Renal cortex interstitium (tissue), 11 donors: Measurements from ENCODE around the gene DEFB132. TPM values are rescaled to one million over a fixed set of nuclear protein-coding genes. Genes with fewer than 3 reads are reported as not detected.

Experiments
- DNase-seq, 11 donors: peaks; one replicate each; pipeline ENCODE4 v3.0.0-alpha.2; 2013; ENCODE audit warnings: low read depth in 9 of 11, low spot score in 4 of 11; ENCODE audit errors: extremely low read depth in 1 of 11
- polyA plus RNA-seq, 3 donors: library from polyadenylated mRNA; unstranded; fragments of 120-200 nt; gene quantifications; one replicate each; pipeline ENCODE4 v1.2.1, GENCODE V29; 2013; ENCODE audit not compliant: insufficient read length in 3 of 3

DEFB132 gene
- polyA plus RNA-seq, 3 donors = not detected

DNA sequence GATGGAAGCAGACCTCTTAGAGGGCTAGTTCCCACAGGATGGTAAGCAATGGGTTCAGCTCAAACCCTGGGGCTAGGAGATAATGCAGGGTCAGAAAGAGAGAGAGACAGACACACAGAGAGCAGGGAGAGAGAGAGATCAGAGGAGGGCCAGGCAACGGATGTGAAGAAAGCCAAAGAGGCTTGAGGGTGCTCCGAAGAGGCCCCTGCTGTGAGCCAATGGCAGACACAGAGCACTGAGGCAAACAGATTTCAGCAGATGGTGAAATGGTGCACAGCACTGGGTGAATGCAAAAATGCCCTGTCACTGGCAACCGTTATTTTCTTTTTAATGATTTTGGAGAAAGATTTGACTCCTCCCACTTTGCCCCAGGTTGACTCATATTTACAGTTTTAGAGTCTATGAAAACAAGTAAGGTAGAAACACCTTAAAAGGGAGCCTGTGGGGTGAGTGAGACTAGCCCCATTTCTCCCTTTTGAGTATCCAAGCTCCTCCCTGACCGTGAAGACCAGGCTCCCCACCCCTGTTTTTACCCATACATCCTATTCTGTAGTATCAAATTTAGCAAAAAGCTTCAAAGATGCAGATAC lies 840 bp downstream of the DEFB132 start:
- DNase-seq = no peak

DNA sequence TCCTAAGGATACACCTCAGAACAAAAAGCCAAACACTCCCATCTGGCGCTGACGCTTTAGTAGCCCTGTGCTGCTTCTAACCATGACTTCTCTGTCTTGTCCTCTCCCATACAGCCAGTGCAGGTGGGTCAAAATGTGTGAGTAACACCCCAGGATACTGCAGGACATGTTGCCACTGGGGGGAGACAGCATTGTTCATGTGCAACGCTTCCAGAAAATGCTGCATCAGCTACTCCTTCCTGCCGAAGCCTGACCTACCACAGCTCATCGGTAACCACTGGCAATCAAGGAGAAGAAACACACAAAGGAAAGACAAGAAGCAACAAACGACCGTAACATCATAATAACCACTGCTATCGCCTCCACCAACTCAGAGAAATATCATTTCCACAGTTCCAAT lies 1.4 kb downstream of the DEFB132 start:
- DNase-seq = no peak

DNA sequence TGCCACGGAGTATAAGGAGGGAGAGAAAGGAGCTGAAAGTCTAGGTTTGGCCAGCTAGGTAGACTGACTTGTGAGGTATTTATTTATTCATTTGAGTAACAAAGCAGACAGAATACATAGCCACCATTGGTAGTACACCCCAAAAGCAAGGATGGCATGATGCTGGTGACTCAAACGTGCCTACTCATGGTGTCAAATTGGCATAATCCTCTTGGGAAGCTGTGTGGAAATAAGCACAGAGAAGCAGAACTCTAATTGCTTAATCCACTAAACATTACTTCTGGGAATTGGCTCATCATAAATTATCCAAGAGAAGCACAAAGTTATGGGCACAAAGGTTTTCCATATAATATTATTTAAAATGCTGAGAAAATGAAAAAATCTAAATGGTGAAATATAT lies 2.5 kb downstream of the DEFB132 start:
- no peak for DNase-seq

DNA sequence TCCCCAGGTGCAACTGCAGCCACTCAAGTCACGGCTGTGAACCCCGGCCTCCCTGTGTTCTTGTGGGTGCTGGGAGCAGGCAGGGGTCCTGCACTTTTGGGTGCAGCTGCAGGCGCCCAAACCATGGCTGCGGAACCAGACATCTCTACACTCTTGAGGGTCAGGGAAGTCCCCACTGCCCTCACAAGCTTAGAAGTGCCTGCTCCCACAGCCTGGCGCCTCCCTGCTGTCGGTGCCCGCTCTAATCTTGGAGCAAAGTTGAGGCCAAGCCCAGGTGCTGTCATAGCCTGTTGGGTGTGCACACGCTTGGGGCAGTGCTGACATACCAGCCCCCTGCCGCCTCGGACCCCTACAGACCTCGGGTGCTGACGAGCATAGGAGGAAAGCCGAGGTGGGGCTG lies 6.2 kb downstream of the DEFB132 start:
- no peak for DNase-seq

DNA sequence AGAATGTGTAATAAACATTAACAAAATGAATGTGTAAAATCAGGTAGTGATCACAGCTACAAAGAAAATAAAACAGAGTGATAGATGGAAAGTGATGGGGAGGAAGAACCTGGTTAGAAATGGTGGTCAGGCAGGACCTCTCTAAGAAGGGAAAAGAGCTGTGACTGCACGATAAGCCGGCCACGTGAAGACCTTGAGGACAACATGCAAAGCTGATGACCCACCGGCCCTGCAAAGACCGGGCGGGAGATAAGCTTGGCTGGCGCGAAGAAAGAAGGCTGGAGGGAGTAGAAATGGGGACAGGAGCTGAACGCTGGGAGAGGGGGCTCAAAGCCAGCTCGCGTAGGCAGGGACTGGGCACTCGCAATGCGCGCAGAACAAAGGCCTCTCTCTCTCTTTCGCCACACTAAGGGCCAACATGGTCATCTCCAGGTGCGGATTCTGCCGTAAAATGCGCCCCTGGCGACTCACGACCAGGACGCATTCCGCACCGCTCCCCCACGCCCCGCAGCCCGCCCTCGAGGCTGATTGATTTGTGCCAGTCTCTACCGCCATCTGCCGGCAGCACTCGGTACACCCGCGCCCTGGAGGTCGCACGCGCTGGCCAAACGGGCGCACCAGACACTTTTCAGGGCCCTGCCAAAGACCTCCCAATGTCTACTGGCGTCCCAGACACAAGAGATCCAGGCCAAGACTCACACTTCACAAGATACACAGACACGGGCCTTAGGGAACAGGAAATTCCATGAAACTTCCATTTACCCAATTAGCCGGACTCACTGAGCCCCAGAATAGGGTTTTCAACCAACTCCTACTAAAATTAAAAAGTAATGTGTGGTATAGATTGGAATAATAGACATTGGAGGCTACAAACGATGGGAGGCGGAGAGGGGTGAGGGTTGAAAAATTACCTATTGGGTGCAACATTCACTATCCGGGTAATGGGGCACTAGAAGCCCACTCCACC lies 9.4 kb downstream of the DEFB132 start:
- DNase-seq = peak in 9 of 11 donors; percentile 74 to 86 (median 80)

DNA sequence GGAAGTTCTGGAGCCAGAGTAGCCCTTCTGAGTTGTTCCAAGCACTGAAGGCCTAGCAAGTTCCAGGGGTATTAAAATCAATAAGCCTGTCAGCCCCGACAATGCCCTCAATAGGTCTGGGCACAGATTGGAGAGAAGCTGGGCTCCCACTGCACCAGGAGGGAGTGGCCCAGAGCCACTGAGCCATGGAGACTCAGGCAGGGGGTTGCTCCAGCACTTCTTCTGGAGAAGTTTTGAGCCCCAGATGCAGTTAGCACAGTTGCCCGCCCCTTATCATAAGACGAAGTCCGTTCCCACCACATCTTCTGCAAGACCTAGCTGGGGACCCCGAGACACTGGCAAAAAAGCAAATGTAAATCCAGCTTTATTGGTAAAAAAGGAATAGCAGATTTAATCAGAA lies 13.0 kb downstream of the DEFB132 start:
- no peak for DNase-seq

DNA sequence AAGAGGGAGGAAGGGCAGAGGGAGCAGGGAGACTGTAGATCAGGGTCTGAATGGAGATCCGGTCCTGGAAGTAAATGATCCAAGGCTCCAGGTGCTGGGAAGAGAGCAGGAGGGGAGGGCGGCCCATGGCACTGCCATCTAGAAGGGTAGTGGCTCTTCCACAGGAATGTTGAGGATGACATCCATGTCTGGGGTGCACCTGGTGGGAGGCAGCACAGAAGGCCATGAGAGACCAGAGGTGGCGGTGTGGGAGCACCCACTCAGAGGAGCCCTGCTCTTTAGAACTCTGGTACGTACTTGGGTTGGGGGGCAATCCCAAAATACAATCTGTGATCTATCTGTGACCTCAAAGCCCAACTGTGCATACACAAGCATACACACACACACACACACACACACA lies 13.5 kb downstream of the DEFB132 start:
- DNase-seq = no peak

DNA sequence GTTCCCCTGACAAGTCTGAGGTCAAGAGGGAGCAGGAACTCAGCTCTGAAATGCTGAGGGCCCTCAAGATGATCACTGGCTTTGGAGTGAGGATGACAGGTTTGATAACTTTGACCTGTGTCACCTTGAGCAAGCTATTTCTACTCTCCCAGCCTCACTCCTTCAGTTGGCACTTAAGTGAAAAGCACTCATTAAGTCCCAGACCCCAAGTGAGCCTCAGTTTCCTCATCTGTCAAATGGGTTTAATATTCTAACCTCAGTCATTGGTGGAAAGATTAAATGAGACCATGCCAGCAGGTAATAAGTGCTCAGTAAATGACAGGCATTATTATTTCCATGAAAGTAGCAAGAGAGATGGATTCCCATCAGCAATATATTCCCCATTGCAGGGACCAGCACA lies 14.0 kb downstream of the DEFB132 start:
- no peak for DNase-seq

DNA sequence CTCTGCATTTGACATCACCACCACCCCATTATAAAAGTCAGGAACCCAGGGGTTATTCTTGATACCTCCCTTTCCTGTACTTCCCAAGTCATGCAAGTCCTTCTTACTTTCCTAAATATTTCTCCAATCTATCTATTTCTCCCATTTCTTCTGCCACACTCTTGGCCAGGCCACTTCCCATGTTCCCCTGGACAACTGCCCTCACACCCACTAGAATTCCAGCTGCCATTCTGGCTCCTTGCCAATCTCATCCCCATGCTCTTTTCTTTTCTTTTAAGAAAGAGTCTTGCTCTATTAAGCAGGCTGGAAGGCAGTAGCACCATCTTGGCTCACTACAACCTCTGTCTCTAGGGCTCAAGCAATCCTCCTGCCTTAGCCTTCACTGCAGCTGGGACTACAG lies 15.2 kb downstream of the DEFB132 start:
- no peak for DNase-seq

DNA sequence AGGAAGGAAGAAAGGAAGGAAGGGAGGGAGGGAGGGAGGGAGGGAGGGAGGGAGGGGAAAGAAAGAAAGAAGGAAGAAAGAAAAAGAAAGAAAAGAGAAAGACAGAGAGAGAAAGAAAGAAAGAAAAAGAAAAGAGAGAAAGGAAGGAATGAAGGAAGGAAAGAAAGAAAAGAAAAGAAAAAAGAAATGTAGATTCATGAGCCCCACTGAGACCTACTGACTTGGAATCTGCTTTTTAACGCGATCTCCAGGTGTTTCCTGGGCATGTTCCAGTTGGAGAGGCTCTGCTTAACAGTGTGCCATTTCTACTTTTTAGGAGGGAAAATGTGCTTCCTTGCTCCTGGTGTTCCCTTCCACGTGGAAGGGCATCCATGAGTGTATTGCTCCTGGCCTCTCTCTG lies 16.4 kb downstream of the DEFB132 start:
- no peak for DNase-seq

DNA sequence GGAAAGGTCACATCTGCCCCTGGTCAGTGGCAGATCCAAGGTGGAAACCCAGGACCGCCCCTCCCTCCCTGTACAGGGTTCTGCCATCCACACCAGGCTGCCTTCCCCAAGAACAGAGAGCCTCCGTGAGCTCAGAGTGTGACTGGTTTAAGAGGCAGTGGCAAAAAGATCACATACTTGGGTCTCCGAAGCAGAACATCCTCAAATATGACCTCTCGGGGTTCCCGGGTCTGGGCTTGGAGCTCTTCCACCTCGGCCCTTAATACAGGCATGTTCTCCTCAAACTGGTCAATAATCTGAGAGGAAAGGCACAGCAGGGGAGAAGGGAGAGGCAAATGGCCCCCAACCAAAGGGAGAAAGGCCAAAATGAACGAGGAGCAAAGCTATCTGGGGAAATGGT lies 18.3 kb downstream of the DEFB132 start:
- DNase-seq = no peak

DNA sequence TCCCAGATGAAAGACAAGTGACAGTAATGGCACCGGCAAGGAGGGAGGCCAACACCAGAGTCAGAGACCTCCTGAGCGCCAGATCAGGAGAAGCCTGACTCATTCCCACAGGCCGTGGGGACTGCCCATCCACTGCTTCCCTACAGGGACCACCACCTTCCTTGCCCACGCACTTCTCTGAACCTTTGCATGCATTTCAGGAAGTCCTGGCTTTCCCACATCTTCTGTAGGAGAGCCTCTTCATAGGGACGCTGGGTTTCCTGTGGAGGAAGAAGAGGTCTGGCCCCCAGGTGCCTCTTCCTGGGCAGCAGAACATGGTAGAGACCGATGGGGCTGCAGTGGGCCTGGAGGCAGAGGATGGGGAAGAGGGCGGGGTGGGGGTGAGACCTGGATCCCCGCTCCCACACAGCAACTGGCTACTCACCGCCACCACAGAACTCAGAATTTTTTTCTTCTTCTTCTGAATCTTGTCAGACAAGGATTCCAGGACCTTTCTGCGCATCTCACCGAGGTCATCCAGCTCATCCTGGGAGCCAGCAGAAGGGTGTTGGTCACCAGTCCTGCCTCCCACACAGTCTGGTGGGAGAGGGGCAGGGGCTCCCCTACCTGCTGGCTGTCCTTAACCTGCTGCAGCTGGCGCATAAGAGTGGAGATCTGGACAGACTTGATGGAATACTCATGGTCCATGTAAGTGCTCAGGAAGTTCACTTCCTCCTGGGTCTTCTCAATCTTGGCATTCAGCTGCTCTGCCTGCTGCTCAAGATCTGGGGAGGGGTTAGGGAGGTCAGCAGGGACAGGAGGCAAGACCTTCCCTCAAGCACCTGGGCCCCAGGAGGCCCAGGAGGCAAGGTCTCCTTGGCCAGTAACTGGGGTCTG lies 19.3 kb downstream of the DEFB132 start:
- DNase-seq = no peak

DNA sequence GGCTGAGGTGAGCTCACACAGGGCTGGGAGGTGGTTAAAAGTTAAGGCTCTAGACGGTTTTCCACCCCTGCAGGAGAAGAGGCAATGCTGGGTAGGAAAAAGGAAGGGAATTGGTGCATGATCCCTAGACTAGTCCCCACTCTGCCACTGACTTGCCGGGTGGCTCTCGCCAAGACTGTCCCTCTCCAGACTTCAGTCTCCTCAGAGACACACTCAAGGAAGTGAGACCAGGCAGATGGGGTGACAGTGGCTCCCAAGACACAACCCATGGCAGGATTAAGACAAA lies 19.9 kb downstream of the DEFB132 start:
- DNase-seq = no peak

DNA sequence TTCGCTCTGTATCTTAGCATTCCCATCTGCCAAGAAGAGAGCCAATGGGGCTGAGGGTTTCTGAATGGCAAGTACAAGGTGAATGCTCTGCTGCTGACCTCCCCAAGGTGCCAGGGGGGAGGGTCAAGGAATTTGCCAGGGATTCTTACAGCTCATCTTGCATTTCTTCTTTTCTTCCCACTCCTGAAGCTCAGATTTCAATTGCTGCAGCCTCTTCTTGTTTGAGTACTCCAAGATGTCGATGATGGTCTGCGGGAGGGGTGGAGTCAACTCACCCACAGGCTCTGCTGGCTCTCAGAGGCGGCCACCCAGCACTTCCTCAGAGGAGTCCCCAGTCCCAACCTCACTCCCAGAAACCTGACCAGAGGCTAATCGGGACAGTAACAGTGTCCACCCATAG lies 20.7 kb downstream of the DEFB132 start:
- DNase-seq = no peak

DNA sequence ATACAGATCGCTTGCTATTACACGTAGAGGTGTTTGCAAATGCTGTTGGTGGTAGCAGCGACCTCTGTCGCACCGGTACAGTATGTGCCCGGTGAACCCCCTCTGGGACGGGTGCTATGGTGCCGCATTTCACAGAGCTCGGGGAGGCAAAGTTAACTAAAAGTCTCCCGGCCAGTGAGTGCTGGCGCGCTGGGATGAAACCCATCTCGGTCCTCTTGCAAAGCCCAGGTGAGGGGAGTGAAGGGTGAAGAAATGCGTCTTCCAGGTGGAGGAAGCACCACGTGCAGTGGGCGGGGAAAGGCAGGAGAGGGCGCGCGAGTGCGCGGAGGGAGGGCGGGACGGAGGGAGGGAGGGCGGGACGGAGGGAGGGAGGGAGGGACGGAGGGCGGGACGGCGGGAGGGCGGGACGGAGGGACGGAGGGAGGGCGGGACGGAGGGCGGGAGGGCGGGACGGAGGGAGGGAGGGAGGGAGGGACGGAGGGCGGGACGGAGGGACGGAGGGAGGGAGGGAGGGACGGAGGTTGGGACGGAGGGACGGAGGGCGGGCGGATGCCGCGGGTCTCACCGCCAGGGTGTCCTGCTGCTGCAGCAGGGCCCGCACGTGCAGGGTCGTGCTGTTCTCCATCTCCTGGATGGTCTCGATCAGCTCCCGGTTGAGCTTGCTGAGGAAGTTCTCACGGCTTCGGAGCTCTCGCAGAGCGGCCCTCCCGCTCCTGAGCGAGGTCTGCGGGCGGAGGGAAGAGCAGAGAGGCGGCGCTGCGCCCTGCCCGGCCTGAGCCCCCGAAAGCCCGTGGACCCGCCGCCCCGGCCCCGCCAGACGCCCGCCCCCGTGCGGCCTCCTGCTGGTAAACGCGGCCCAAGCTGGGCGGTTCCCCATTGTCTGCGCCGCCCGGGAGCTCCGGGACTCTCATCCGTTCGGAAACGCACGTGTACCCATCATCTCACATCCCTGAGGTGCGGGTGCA lies 21.4 kb downstream of the DEFB132 start:
- DNase-seq = no peak

DNA sequence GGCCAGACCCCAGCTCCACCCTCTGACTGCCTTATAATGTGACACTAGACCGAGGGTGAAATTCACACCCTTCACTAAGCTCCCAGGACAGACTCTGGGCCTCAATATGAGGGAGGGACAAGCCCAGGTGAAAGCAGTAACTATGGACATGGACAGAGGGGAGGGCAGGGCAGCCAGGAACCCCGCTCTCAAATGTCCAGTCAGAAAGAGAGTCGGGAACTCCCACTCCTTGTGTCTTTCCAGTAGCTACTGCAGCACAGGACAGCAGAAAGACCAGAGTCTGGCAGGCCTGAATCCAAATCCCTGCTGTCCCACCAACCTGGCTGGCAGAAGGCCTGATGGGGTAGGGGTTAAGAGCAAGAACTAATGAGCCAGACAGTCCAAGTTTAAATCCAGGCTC lies 26.6 kb downstream of the DEFB132 start:
- DNase-seq = no peak

DNA sequence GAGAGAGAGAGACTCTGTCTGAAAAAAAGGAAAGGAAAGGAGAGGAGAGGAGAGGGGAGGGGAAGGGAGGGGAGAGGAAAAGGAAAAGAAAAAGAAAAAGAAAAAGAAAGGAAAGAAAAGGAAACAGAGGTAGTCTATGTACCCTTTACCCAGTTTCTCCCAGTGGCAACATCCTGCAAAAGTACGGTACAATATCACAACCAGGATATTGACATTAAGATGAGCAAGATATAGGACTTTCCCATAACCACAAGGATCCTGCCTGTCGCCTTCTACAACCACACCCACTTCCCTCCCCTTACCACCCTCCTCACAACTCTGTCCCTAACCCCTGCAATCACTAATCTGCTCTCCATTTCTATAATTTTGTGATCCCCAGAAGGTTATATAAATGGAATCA lies 29.0 kb downstream of the DEFB132 start:
- DNase-seq = no peak

DNA sequence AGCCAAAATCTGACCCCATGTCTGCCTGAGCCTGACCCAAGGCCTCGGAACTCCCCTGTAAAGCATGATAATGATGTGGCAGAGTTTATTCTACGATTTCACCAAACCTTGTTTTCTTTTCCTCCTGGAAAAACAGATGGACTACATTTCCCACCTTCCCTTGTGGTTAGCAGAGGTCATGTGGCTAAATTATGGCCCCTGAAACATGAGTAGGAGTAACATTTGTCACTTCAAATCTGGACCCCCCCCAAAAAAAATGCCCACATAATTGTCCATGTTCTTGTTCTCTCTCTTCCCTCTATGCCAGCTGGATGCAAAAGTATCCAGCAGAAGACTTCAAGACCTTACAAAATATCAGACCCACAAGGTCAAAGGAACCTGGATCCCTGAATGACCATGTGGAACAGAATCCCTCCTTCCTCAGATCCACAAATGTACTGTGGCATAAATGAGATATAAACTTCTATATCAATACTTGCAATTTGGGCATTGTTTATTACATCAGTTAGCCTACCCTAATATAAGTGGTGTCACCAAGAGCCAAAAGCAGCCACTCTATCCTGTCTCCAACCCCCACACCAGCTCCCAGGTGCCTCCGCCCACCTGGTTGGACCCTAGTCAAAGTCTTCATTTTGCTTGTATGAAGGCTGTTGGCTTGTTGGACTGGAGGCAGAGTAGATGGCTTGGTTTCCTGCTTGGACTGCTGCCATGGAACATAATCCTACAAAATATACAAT lies 31.6 kb downstream of the DEFB132 start:
- DNase-seq = no peak
